ENCODE data around the gene IDE. TPM values are rescaled to one million over a fixed set of nuclear protein-coding genes. Genes with fewer than 3 reads are reported as not detected.
A peak's percentile ranks its signal among the peaks of the same experiment; 100 is the strongest.

The IDE gene
- total RNA-seq, 1 donor from 2014 or later: 14.1 TPM

DNA sequence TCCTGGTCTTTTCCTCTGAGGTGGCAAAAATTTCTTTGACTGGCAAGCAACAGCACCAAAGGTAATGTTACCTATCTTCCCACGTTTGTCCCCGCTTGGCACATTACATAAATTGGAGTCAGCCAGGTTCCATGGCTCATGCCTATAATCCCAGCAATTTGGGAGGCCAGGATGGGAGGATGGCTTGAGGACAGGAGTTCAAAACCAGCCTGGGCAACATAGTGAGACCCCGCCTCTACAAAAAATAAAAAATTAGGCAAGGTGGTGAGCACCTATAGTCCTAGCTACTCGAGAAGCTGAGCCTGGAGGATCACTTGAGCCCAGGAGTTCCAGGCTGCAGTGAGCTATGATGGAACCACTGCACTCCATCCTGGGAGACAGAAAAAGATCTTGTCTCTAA, 139.5 kb downstream of the IDE start:
- H3K36me3 ChIP-seq (ENCODE audit: control insufficient read depth in 3 of 3, insufficient read depth in 3 of 3, low read length in 3 of 3): no peaks in the 10 kb centered on the region
- H3K9me3 ChIP-seq (ENCODE audit: control insufficient read depth in 3 of 3, low read length in 3 of 3): no peaks in the 10 kb centered on the region
- no peak overlapping the region for H3K27ac ChIP-seq (ENCODE audit: low read depth, low read length)
- H3K27me3 ChIP-seq (ENCODE audit: control insufficient read depth in 3 of 3, insufficient read depth in 3 of 3, low read length in 3 of 3): no peaks in the 10 kb centered on the region
- peaks cover 6 to 11% (median 10%) of the 10 kb centered on the region in 3 donors for H3K4me1 ChIP-seq (ENCODE audit: control insufficient read depth in 3 of 3, insufficient read depth in 3 of 3, low read length in 3 of 3)
- no peak overlapping the region for H3K4me3 ChIP-seq (ENCODE audit: low read length in 3 of 3)
- no peak overlapping the region for H3K9ac ChIP-seq (ENCODE audit: low read depth in 1 of 3, low read length in 3 of 3)

DNA sequence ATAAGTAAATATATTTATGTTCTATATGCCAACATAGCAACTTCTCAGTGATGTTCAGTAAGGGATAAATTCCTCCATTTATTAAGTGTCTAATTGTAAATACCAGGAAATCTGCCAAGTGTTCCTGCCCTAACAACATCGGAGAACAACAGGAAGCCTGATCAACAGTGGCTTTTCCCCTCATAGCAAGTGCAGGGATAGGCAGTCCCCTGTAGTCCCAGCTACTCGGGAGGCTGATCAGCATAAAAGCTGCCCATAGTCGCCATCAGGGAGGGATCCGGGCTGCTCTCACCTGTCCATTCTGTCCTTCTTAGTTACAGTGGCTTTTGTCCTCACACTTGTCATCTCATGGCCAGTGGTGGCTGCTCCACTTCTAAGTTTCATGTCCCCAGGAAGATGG, 141.3 kb downstream of the IDE start:
- H3K36me3 ChIP-seq (ENCODE audit: control insufficient read depth in 3 of 3, insufficient read depth in 3 of 3, low read length in 3 of 3): no peaks in the 10 kb centered on the region
- no peaks in the 10 kb centered on the region for H3K27me3 ChIP-seq (ENCODE audit: control insufficient read depth in 3 of 3, insufficient read depth in 3 of 3, low read length in 3 of 3)
- H3K4me1 ChIP-seq (ENCODE audit: control insufficient read depth in 3 of 3, insufficient read depth in 3 of 3, low read length in 3 of 3): peaks cover 6 to 11% (median 10%) of the 10 kb centered on the region in 3 donors
- H3K9me3 ChIP-seq (ENCODE audit: control insufficient read depth in 3 of 3, low read length in 3 of 3): no peaks in the 10 kb centered on the region
- no peak overlapping the region for H3K27ac ChIP-seq (ENCODE audit: low read depth, low read length)
- H3K4me3 ChIP-seq (ENCODE audit: low read length in 3 of 3): no peak overlapping the region
- H3K9ac ChIP-seq (ENCODE audit: low read depth in 1 of 3, low read length in 3 of 3): no peak overlapping the region

DNA sequence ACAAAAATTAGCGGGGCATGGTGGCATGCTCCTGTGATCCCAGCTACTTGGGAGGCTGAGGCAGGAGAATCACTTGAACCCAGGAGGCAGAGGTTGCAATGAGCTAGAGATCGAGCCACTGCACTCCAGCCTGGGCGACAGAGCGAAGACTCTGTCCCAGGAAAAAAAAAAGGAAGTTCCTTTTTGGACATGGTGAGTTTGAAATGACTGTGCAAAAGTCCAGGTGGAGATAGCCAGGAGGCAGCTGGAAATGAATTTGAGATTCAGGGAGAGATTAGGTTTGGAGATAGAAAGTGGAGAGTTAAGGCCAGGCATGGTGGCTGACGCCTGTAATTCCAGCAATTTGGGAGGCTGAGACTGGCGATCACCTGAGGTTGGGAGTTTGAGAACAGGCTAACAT, 143.8 kb downstream of the IDE start:
- H3K27me3 ChIP-seq (ENCODE audit: control insufficient read depth in 3 of 3, insufficient read depth in 3 of 3, low read length in 3 of 3): no peaks in the 10 kb centered on the region
- H3K9me3 ChIP-seq (ENCODE audit: control insufficient read depth in 3 of 3, low read length in 3 of 3): no peaks in the 10 kb centered on the region
- H3K4me3 ChIP-seq (ENCODE audit: low read length in 3 of 3): no peak overlapping the region
- H3K36me3 ChIP-seq (ENCODE audit: control insufficient read depth in 3 of 3, insufficient read depth in 3 of 3, low read length in 3 of 3): no peaks in the 10 kb centered on the region
- H3K4me1 ChIP-seq (ENCODE audit: control insufficient read depth in 3 of 3, insufficient read depth in 3 of 3, low read length in 3 of 3): peaks cover 6 to 11% (median 10%) of the 10 kb centered on the region in 3 donors
- no peak overlapping the region for H3K27ac ChIP-seq (ENCODE audit: low read depth, low read length)
- no peak overlapping the region for H3K9ac ChIP-seq (ENCODE audit: low read depth in 1 of 3, low read length in 3 of 3)

DNA sequence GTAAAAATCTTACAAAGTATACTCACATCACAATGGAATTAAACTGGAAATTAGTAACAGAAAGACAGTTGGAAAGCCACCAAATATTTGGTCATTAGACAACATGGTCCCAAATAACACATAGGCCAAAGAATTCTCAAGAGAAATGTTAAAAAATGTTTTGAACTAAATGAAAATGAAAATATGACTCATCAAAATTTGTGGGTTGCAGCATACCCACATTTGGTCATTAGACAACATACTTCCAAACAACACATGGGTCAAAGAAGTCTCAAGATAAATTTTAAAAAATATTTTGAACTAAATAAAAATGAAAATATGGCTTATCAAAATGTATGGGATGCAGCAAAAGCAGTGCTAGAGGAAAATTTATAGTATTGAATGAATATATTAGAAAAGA, 152.3 kb downstream of the IDE start:
- Histone ChIP-seq H3K9me3 (ENCODE audit: control insufficient read depth in 3 of 3, low read length in 3 of 3) (no peaks in the 10 kb centered on the region), H3K4me1 (ENCODE audit: control insufficient read depth in 3 of 3, insufficient read depth in 3 of 3, low read length in 3 of 3) (peaks cover 0 to 7% (median 6%) of the 10 kb centered on the region in 3 donors), H3K27me3 (ENCODE audit: control insufficient read depth in 3 of 3, insufficient read depth in 3 of 3, low read length in 3 of 3) (peaks cover 5 to 21% (median 15%) of the 10 kb centered on the region in 3 donors), H3K27ac (ENCODE audit: low read depth, low read length) (no peak overlapping the region), H3K36me3 (ENCODE audit: control insufficient read depth in 3 of 3, insufficient read depth in 3 of 3, low read length in 3 of 3) (no peaks in the 10 kb centered on the region), H3K4me3 (ENCODE audit: low read length in 3 of 3) (no peak overlapping the region), H3K9ac (ENCODE audit: low read depth in 1 of 3, low read length in 3 of 3) (no peak overlapping the region)

DNA sequence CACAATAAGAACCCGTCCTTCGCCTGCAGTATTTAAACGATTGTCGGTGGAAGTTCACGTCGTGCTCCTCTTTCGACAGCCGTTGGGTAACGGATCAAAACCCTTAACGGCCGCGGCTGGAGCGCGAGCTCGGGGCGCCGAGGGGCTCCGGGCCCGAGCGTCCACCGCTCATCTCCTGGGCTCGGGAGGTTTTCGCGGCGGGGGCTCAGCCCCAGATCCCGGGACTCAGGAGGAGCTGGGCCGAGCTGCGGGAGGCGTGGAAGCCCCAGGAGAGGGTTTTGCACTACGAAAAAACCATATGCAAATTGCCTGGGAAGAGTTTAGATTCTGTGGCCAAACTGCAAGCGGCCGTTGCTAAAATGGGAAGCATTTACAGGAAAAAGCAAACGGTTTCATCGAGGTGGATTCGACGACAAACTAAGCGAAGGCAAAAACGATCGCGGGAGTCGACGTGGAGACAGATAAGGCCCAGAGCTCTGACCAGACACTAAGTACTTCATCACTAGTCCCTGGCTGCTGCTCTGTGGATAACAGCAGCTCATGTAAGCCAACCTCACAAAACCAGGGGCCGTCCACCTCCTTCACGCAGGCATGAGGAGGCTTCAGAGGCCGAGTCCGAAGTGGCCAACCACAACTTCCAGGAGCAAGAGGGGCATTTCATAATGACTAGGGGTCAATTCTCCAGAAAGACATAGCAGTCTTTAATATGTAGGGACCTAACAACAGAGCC, 153.2 kb downstream of the IDE start:
- Histone ChIP-seq H3K4me1 (ENCODE audit: control insufficient read depth in 3 of 3, insufficient read depth in 3 of 3, low read length in 3 of 3) (peaks cover 0 to 7% (median 6%) of the 10 kb centered on the region in 3 donors), H3K27me3 (ENCODE audit: control insufficient read depth in 3 of 3, insufficient read depth in 3 of 3, low read length in 3 of 3) (peaks cover 5 to 21% (median 15%) of the 10 kb centered on the region in 3 donors), H3K4me3 (ENCODE audit: low read length in 3 of 3) (peak overlapping the region; percentile 52 to 66 (median 56)), H3K27ac (ENCODE audit: low read depth, low read length) (no peak overlapping the region), H3K9me3 (ENCODE audit: control insufficient read depth in 3 of 3, low read length in 3 of 3) (no peaks in the 10 kb centered on the region), H3K36me3 (ENCODE audit: control insufficient read depth in 3 of 3, insufficient read depth in 3 of 3, low read length in 3 of 3) (no peaks in the 10 kb centered on the region), H3K9ac (ENCODE audit: low read depth in 1 of 3, low read length in 3 of 3) (peak overlapping the region; percentile 23 to 45 (median 24))

DNA sequence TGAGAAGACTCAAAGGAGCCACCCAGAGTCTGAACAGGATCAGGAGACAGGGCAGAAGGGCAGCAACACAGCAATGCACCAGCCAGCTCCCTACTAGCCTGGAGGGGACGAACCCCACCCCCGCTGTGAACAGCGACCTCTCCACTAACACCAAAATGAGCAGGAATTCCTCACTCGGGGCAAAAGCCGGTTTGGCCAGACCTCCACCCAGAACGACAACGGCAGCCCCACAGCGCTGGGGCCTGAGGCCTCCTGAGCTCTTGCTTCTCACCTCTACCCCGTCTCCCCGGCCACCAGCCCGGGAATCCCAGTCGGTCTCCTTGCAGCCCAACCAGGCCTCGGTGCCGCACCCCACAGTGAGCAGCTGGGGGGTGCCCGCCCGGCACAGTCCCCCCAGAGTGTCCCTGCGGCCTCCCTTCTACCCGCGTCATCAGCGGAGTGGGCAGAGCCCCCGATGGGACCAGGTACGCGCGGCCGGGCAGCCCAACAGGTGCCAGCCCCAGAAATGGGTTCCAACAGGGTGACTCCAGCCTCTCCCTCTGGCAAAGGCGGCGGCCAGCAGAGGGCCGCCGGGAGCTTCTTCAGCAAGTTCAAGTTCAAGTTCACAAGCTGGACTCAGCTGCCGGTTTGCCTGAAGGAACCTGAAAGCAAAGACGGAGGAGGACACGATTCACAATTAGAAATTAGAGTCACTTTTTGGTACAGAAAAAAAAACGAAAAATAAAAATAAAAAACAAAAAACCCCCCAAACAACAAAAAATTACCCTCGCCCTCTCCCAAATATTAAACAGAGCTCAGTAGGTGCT, 153.9 kb downstream of the IDE start:
- Histone ChIP-seq H3K9ac (ENCODE audit: low read depth in 1 of 3, low read length in 3 of 3) (peak overlapping the region in 2 of 3 donors; percentile 23 to 45), H3K4me1 (ENCODE audit: control insufficient read depth in 3 of 3, insufficient read depth in 3 of 3, low read length in 3 of 3) (peaks cover 0 to 7% (median 6%) of the 10 kb centered on the region in 3 donors), H3K27me3 (ENCODE audit: control insufficient read depth in 3 of 3, insufficient read depth in 3 of 3, low read length in 3 of 3) (peaks cover 5 to 21% (median 15%) of the 10 kb centered on the region in 3 donors), H3K4me3 (ENCODE audit: low read length in 3 of 3) (peak overlapping the region; percentile 52 to 66 (median 56)), H3K27ac (ENCODE audit: low read depth, low read length) (no peak overlapping the region), H3K9me3 (ENCODE audit: control insufficient read depth in 3 of 3, low read length in 3 of 3) (no peaks in the 10 kb centered on the region), H3K36me3 (ENCODE audit: control insufficient read depth in 3 of 3, insufficient read depth in 3 of 3, low read length in 3 of 3) (no peaks in the 10 kb centered on the region)

DNA sequence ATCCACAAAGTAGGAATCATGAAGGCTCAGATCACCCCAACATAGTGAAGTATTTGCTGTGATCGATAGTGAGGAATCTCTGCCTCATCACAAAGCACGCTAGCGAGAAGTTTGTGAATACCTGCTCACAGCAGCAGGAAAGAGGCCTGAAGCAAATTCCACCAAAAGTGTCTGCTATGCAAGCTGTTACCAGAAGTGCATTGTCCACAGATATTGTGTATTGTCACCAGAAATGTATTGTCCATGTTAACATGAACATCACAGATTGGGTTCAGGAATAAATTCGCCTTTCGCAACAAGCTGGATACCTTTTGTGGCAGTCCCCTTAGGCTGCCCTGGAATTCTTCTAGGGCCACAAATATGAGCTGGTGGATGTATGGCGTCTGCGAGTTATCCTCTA, 155.0 kb downstream of the IDE start:
- no peaks in the 10 kb centered on the region for H3K9me3 ChIP-seq (ENCODE audit: control insufficient read depth in 3 of 3, low read length in 3 of 3)

DNA sequence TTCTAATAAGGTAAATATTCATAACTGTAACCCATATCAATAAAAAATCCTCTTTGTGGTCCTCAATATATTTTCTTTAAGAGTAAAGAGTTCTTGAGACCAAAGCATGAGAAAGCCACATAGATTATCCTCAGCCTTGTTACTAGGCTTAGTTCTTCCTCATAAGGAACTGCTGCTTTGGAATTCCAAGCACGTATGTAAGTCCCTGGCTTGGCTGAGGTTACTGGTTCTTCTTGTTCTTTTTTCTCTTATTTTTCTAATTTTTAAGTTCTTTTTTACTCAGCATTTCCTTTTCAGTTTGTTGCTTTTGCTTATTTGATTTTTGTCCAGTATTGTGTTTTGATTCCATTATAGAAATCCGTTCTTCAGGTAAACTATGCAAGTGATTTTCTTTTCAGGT, 155.7 kb downstream of the IDE start:
- peaks cover 5 to 21% (median 15%) of the 10 kb centered on the region in 3 donors for H3K27me3 ChIP-seq (ENCODE audit: control insufficient read depth in 3 of 3, insufficient read depth in 3 of 3, low read length in 3 of 3)
- no peaks in the 10 kb centered on the region for H3K36me3 ChIP-seq (ENCODE audit: control insufficient read depth in 3 of 3, insufficient read depth in 3 of 3, low read length in 3 of 3)

More for the DNA sequence above, 155.0 kb downstream of the IDE start:
- H3K4me1 ChIP-seq (ENCODE audit: control insufficient read depth in 3 of 3, insufficient read depth in 3 of 3, low read length in 3 of 3): peaks cover 0 to 7% (median 6%) of the 10 kb centered on the region in 3 donors
- peaks cover 5 to 21% (median 15%) of the 10 kb centered on the region in 3 donors for H3K27me3 ChIP-seq (ENCODE audit: control insufficient read depth in 3 of 3, insufficient read depth in 3 of 3, low read length in 3 of 3)
- no peak overlapping the region for H3K27ac ChIP-seq (ENCODE audit: low read depth, low read length)
- no peaks in the 10 kb centered on the region for H3K36me3 ChIP-seq (ENCODE audit: control insufficient read depth in 3 of 3, insufficient read depth in 3 of 3, low read length in 3 of 3)
- H3K9ac ChIP-seq (ENCODE audit: low read depth in 1 of 3, low read length in 3 of 3): no peak overlapping the region
- H3K4me3 ChIP-seq (ENCODE audit: low read length in 3 of 3): no peak overlapping the region

DNA sequence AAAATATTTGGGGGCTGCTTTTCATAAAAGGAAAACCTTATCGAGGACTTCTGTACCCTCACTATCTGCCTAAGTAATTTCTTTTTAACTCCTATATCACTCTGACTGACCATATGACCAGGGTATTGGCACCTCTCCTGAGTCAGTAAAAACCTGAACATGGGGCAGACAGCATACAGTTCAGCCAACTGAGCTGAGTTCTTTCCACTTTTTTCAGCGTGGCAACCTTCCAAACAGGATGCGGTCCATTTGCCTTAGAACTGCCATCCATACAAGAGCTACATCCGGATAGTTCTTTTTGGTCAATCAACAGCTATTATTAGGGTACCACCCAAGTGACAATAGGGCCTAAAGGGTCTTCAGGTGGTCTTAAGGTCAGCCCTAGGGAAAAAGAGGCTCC, 160.4 kb downstream of the IDE start:
- no peaks in the 10 kb centered on the region for H3K36me3 ChIP-seq (ENCODE audit: control insufficient read depth in 3 of 3, insufficient read depth in 3 of 3, low read length in 3 of 3)
- no peak overlapping the region for H3K9ac ChIP-seq (ENCODE audit: low read depth in 1 of 3, low read length in 3 of 3)
- H3K4me3 ChIP-seq (ENCODE audit: low read length in 3 of 3): no peak overlapping the region
- H3K4me1 ChIP-seq (ENCODE audit: control insufficient read depth in 3 of 3, insufficient read depth in 3 of 3, low read length in 3 of 3): no peaks in the 10 kb centered on the region
- no peaks in the 10 kb centered on the region for H3K27me3 ChIP-seq (ENCODE audit: control insufficient read depth in 3 of 3, insufficient read depth in 3 of 3, low read length in 3 of 3)
- no peaks in the 10 kb centered on the region for H3K9me3 ChIP-seq (ENCODE audit: control insufficient read depth in 3 of 3, low read length in 3 of 3)
- H3K27ac ChIP-seq (ENCODE audit: low read depth, low read length): no peak overlapping the region

More for the DNA sequence above, 155.7 kb downstream of the IDE start:
- no peaks in the 10 kb centered on the region for H3K9me3 ChIP-seq (ENCODE audit: control insufficient read depth in 3 of 3, low read length in 3 of 3)
- H3K4me1 ChIP-seq (ENCODE audit: control insufficient read depth in 3 of 3, insufficient read depth in 3 of 3, low read length in 3 of 3): peaks cover 0 to 7% (median 6%) of the 10 kb centered on the region in 3 donors
- no peak overlapping the region for H3K4me3 ChIP-seq (ENCODE audit: low read length in 3 of 3)
- H3K9ac ChIP-seq (ENCODE audit: low read depth in 1 of 3, low read length in 3 of 3): no peak overlapping the region
- no peak overlapping the region for H3K27ac ChIP-seq (ENCODE audit: low read depth, low read length)

DNA sequence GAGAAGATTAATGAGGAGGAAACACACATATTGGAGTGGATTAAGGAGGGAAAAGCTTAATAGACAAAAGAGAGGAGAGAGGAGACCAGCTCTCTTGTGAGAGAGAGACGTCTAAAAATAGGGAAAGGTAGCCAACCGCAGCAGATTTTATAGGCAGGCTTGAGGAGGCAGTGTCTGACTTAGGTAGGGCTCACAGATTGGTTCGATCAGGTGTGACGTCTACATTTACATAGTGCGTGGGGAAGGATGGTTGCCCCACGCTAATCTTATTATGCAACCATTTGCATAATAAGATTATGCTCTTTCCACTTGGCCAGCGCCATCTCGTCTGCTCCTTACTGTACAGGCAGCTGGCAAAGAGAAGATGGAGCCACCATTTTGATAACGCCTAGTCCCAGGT, 160.9 kb downstream of the IDE start:
- no peaks in the 10 kb centered on the region for H3K4me1 ChIP-seq (ENCODE audit: control insufficient read depth in 3 of 3, insufficient read depth in 3 of 3, low read length in 3 of 3)
- no peaks in the 10 kb centered on the region for H3K36me3 ChIP-seq (ENCODE audit: control insufficient read depth in 3 of 3, insufficient read depth in 3 of 3, low read length in 3 of 3)
- no peaks in the 10 kb centered on the region for H3K27me3 ChIP-seq (ENCODE audit: control insufficient read depth in 3 of 3, insufficient read depth in 3 of 3, low read length in 3 of 3)
- H3K27ac ChIP-seq (ENCODE audit: low read depth, low read length): no peak overlapping the region
- H3K9me3 ChIP-seq (ENCODE audit: control insufficient read depth in 3 of 3, low read length in 3 of 3): no peaks in the 10 kb centered on the region
- no peak overlapping the region for H3K4me3 ChIP-seq (ENCODE audit: low read length in 3 of 3)
- no peak overlapping the region for H3K9ac ChIP-seq (ENCODE audit: low read depth in 1 of 3, low read length in 3 of 3)

All from skeletal muscle tissue (tissue), 4 donors.